K562 (cell line): ENCODE data around the gene MAST3. TPM values are rescaled to one million over a fixed set of nuclear protein-coding genes. Genes with fewer than 3 reads are reported as not detected.

Experiments used
- ATAC-seq: fragments of 200-7000 bp; cut with Tn5 transposase; 3 replicates; pipeline ENCODE4 v1.9.1; 2020; ENCODE audit warnings: moderate library complexity
- BruUV-seq: library from RNA; stranded (reverse); fragments of 400-500 nt; replicated peaks from 2 replicates; lab custom pipeline; 2021; lab: Mats Ljungman, UMichigan
- CTCF ChIA-PET: fragments of 300-600 bp; formaldehyde crosslinking; extraction: SDS; loops from one replicate; lab custom pipeline; 2021; ENCODE audit warnings: low intra/inter-chr PET ratio; lab: Yijun Ruan, JAX
- POLR2A ChIA-PET: fragments of 300-600, 350-650 bp; sonication (Branson Sonifier 250); formaldehyde crosslinking; extraction: SDS; loops from one replicate; lab custom pipeline; 2021; ENCODE audit warnings: antibody characterized with exemption, inconsistent platforms; lab: Yijun Ruan, JAX
- DNase-seq, 4 experiments: peaks; one replicate each; pipeline versions ENCODE4 v3.0.0 to v3.0.0-alpha.2; 2011 to 2018; ENCODE audit warnings: low spot score in 3 of 4, mixed read lengths in 3 of 4; ENCODE audit errors: extremely low read depth in 1 of 4
- FAIRE-seq: peaks from 2 replicates; lab custom pipeline; 2011; peaks lifted over from hg19 to GRCh38; lab: Jason Lieb, UNC
- H2AFZ ChIP-seq: 2 replicates; pipeline ENCODE4 v1.6.0; 2011; ENCODE audit warnings: low read depth, low read length, control low read depth, inconsistent platforms
- H3K27ac ChIP-seq: fragments of 200-600 bp; 3 replicates; pipeline ENCODE4 v1.8.0; 2011; ENCODE audit warnings: low read depth, mild to moderate bottlenecking, control low read depth, inconsistent platforms, low read length, moderate library complexity, mixed read lengths; ENCODE audit errors: extremely low read depth
- H3K27me3 ChIP-seq, 2 experiments: fragments of 300-600 bp in 1 of 2; 2 replicates in 1 of 2; 3 replicates in 1 of 2; pipeline versions ENCODE4 v1.6.0 to v1.8.0; 2011; ENCODE audit warnings: inconsistent platforms in 2 of 2, low read length in 2 of 2, mild to moderate bottlenecking in 1 of 2, mixed read lengths in 1 of 2, moderate library complexity in 1 of 2; ENCODE audit not compliant: control insufficient read depth in 2 of 2, insufficient read depth in 2 of 2
- H3K36me3 ChIP-seq: fragments of 300-600 bp; 3 replicates; pipeline ENCODE4 v1.8.0; 2011; ENCODE audit warnings: mild to moderate bottlenecking, low read length, inconsistent platforms; ENCODE audit not compliant: control insufficient read depth, insufficient read depth
- H3K4me1 ChIP-seq, 2 experiments: fragments of 200-600 bp in 1 of 2; replicated peaks in 1 of 2; 2 replicates in 1 of 2; 3 replicates in 1 of 2; pipeline versions ENCODE4 v1.5.1 to v1.8.0; 2011; ENCODE audit warnings: inconsistent platforms in 2 of 2, low read length in 2 of 2, mild to moderate bottlenecking in 1 of 2, mixed read lengths in 1 of 2, moderate library complexity in 1 of 2; ENCODE audit not compliant: control insufficient read depth in 2 of 2, insufficient read depth in 2 of 2
- H3K4me2 ChIP-seq: 2 replicates; pipeline ENCODE4 v1.6.1; 2011; ENCODE audit warnings: low read length, control low read depth, inconsistent platforms, mixed read lengths; ENCODE audit not compliant: insufficient read depth
- H3K4me3 ChIP-seq: fragments of 200-600 bp; sonication (generic), shearing (Covaris generic); 2 replicates; pipeline ENCODE4 v1.5.1; 2016; ENCODE audit warnings: control low read depth, inconsistent platforms
- H3K79me2 ChIP-seq: fragments of 200-600 bp; 3 replicates; pipeline ENCODE4 v1.8.0; 2011; ENCODE audit warnings: low read length, inconsistent platforms; ENCODE audit not compliant: control insufficient read depth, insufficient read depth
- H3K9ac ChIP-seq, 2 experiments: 2 replicates each; pipeline versions ENCODE4 v1.6.0 to v1.6.1; 2011; ENCODE audit warnings: low read depth in 2 of 2, low read length in 2 of 2, control low read depth in 1 of 2, inconsistent platforms in 1 of 2, mild to moderate bottlenecking in 1 of 2, mixed read lengths in 1 of 2; ENCODE audit not compliant: insufficient read depth in 1 of 2
- H3K9me1 ChIP-seq: one replicate; pipeline ENCODE4 v1.6.0; 2011; ENCODE audit warnings: inconsistent platforms, mild to moderate bottlenecking, low read length, moderate library complexity; ENCODE audit not compliant: control insufficient read depth, insufficient read depth
- H3K9me3 ChIP-seq: replicated peaks from 2 replicates; pipeline ENCODE4 v1.5.1; 2011; ENCODE audit warnings: low read depth, low read length, inconsistent platforms; ENCODE audit not compliant: control insufficient read depth, insufficient read depth
- H4K20me1 ChIP-seq: replicated peaks from 2 replicates; pipeline ENCODE4 v1.6.1; 2011; ENCODE audit warnings: low read length, inconsistent platforms, mixed read lengths; ENCODE audit not compliant: control insufficient read depth, insufficient read depth
- BACH1 ChIP-seq: fragments of 200-800 bp; sonication (Bioruptor generic); IDR thresholded peaks from 2 replicates; pipeline ENCODE4 v1.6.1; 2016; ENCODE audit warnings: missing genetic modification characterization, missing compliant biosample characterization
- BHLHE40 ChIP-seq: IDR thresholded peaks from 2 replicates; pipeline ENCODE4 v1.6.1; 2011; ENCODE audit warnings: low read length, improper control_type of control experiment
- BMI1 ChIP-seq: fragments of 150-350 bp; IDR thresholded peaks from 2 replicates; pipeline ENCODE4 v1.6.1; 2014; ENCODE audit warnings: low read length
- IRF2 ChIP-seq: sonication (generic); formaldehyde crosslinking; IDR thresholded peaks from 2 replicates; pipeline ENCODE4 v1.8.1; 2022; ENCODE audit warnings: mild to moderate bottlenecking, missing genetic modification reagents
- MYBL2 ChIP-seq, 2 experiments: fragments of 450-650 bp in 1 of 2; sonication (generic) in 1 of 2; formaldehyde crosslinking in 1 of 2; IDR thresholded peaks; 2 replicates each; pipeline versions ENCODE4 v1.6.1 to v1.8.1; 2017 to 2022; ENCODE audit warnings: borderline replicate concordance in 1 of 2, inconsistent platforms in 1 of 2, low read depth in 1 of 2, mild to moderate bottlenecking in 1 of 2, missing genetic modification reagents in 1 of 2, moderate library complexity in 1 of 2
- NUFIP1 ChIP-seq: fragments of 450-650 bp; IDR thresholded peaks from 2 replicates; pipeline ENCODE4 v1.6.1; 2018; ENCODE audit not compliant: partially characterized antibody
- SAFB2 ChIP-seq: fragments of 200-400 bp; formaldehyde crosslinking; IDR thresholded peaks from 2 replicates; pipeline ENCODE4 v1.6.1; 2018; ENCODE audit warnings: borderline replicate concordance, low read length, low read depth, moderate library complexity; ENCODE audit not compliant: severe bottlenecking
- SP1 ChIP-seq: sonication (generic); formaldehyde crosslinking; IDR thresholded peaks from 2 replicates; pipeline ENCODE4 v1.8.1; 2022; ENCODE audit warnings: mild to moderate bottlenecking, missing genetic modification reagents
- SP2 ChIP-seq: IDR thresholded peaks from 2 replicates; pipeline ENCODE4 v1.6.1; 2011; ENCODE audit warnings: mild to moderate bottlenecking, low read depth, low read length, moderate library complexity; ENCODE audit not compliant: poor library complexity, severe bottlenecking; ENCODE audit errors: extremely low read depth
- SRSF1 ChIP-seq: fragments of 200-400 bp; formaldehyde crosslinking; IDR thresholded peaks from 2 replicates; pipeline ENCODE4 v1.6.1; 2017; ENCODE audit warnings: mild to moderate bottlenecking, low read depth, low read length, moderate library complexity
- ZBTB7A ChIP-seq: IDR thresholded peaks from 2 replicates; pipeline ENCODE4 v1.6.1; 2011; ENCODE audit warnings: low read depth, mild to moderate bottlenecking, low read length, moderate library complexity, borderline replicate concordance; ENCODE audit not compliant: control insufficient read depth
- ZNF12 ChIP-seq: sonication (generic); formaldehyde crosslinking; IDR thresholded peaks from 2 replicates; pipeline ENCODE4 v1.4.0; 2020; ENCODE audit warnings: mild to moderate bottlenecking, missing genetic modification reagents
- WGBS: fragments of 100-300 bp; shearing (Covaris generic); methylation state at CpG from one replicate; pipeline ENCODE4 v1.1.6; 2016; ENCODE audit warnings: low coverage, mixed read lengths; ENCODE audit not compliant: insufficient coverage; ENCODE audit errors: missing lambda C conversion rate; 5-methylcytosine and 5-hydroxymethylcytosine counted together
- in situ Hi-C: fragments of 300-500 bp; cut with MboI; formaldehyde crosslinking; loops from 4 replicates; pipeline ENCODE4 v1.15.0; 2018; ENCODE audit warnings: inconsistent platforms, mixed read lengths
- intact Hi-C: fragments of 100-400 bp; cut with micrococcal nuclease; formaldehyde crosslinking; loops from 2 replicates; pipeline ENCODE4 v1.14.2; 2022
- polyA plus RNA-seq, 8 experiments: library from polyadenylated mRNA; depleted of rRNA in 4 of 8; stranded (reverse) in 5 of 8; unstranded in 3 of 8; fragments of >200 nt; fragmentation: Nextera tagmentation in 2 of 8; fragmentation: Illumina TruSeq in 1 of 8; extraction: Ambion mirVana in 2 of 8; extraction: Trizol in 1 of 8; gene quantifications; 2 replicates each; pipeline versions ENCODE4 v1.2.1 to v1.2.3, GENCODE V29; 2011 to 2014; ENCODE audit warnings: inconsistent platforms in 1 of 8, missing spikeins in 1 of 8
- total RNA-seq, 7 experiments: library from RNA; depleted of rRNA in 6 of 7; stranded (reverse); fragments of >200 nt in 6 of 7; fragmentation: Illumina TruSeq in 2 of 7; extraction: Trizol in 2 of 7; gene quantifications; 2 replicates each; pipeline versions ENCODE4 v1.2.1 to v1.2.3, GENCODE V29; 2011 to 2021; ENCODE audit warnings: low replicate concordance in 1 of 7
- TF ChIP-seq, protein P1 (sequence below): fragments of 250-450 bp; sonication (Bioruptor Pico); IDR thresholded peaks from 2 replicates; pipeline ENCODE4 v1.9.0; 2021; ENCODE audit warnings: mild to moderate bottlenecking, inconsistent platforms
- TF ChIP-seq, protein P2 (sequence below), 2 experiments: fragments of 450-650 bp in 1 of 2; sonication (generic) in 1 of 2; formaldehyde crosslinking; conservative IDR thresholded peaks; 2 replicates each; pipeline versions ENCODE4 v1.4.0 to v1.8.1; 2020 to 2022; ENCODE audit warnings: mild to moderate bottlenecking in 1 of 2, missing genetic modification reagents in 1 of 2

Gene MAST3
- total and polyA plus RNA-seq, 9 of the 15 experiments (the other 6 are each of a cell fraction or from before 2014, with no cell fraction given) = 0.94 to 9.9 (median 2.4) TPM

DNA sequence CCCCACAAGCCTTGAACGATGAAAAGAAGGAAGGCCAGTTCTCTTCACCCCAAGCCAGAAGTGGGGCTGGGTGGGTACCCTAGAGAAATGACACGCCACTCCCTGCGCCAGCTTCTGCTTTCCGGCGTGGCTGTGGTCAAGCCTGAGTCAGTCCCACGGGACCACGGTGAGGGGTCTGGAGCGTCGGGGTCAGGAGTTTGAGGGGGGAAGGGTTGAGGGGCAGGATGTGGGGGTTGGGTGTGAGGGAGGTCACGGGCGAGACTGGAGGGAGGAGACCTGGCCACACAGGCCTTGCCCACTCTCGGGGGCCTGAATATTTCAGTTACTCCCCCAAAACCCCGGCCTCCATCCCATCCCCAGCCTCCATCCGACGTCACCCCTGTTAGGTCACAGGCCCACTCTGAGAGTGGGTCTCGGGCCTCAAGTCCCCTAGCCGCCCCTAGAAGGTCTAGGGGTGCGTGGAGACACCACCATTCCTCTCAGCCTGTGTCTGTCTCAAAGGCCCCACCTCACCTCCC lies 75.5 kb downstream of the MAST3 start:
- ChIA-PET POLR2A (no interaction called here), CTCF (no interaction called here)
- H3K27me3 ChIP-seq = no peaks in the 10 kb centered on the region
- BruUV-seq = no TSS peak
- FAIRE-seq (no peak), ATAC-seq (no peak), DNase-seq (peak in 2 of 4 experiments; percentile 9 to 24)
- in situ Hi-C loops (no loop called here), intact Hi-C loops (no loop called here)
- no peaks in the 10 kb centered on the region for H3K9me1 ChIP-seq
- peaks cover 15% of the 10 kb centered on the region for H3K79me2 ChIP-seq
- H3K36me3 ChIP-seq = peaks cover 51% of the 10 kb centered on the region; the same call in 2 of the 3 replicates
- H4K20me1 ChIP-seq = 0 out of 2 replicates have a peak, but pooled peaks cover under 1% of the 10 kb centered on the region
- peak overlapping the region; percentile 88 for H3K4me2 ChIP-seq
- H3K4me3 ChIP-seq = peak overlapping the region; percentile 51; the same call in 1 of the 2 replicates
- peak overlapping the region; percentile 88 for H2AFZ ChIP-seq
- H3K27ac ChIP-seq = peak overlapping the region; percentile 56; the same call in 2 of the 3 replicates
- peak overlapping the region in 1 of 2 experiments; percentile 97; a peak in 2 of 4 replicates for H3K9ac ChIP-seq
- TF ChIP-seq SAFB2 (no peak), NUFIP1 (no peak), SP2 (no peak), SP1 (CRISPR knock-in tag) (0 out of 2 replicates have a peak, but pooled peaks have one; percentile 1), BHLHE40 (no peak), SRSF1 (no peak), ZNF12 (CRISPR knock-in tag) (0 out of 2 replicates have a peak, but pooled peaks have one; percentile 19), ZBTB7A (peak; percentile 78; the same call in 1 of the 2 replicates), BMI1 (no peak), IRF2 (no peak), BACH1 (no peak), MYBL2 (IDR thresholded peaks at IDR 0.05; ENCODE audit: low read depth) (no peak), MYBL2 (CRISPR knock-in tag; IDR thresholded peaks at IDR 0.05; ENCODE audit: borderline replicate concordance) (no peak)
- TF ChIP-seq, protein P1, sequence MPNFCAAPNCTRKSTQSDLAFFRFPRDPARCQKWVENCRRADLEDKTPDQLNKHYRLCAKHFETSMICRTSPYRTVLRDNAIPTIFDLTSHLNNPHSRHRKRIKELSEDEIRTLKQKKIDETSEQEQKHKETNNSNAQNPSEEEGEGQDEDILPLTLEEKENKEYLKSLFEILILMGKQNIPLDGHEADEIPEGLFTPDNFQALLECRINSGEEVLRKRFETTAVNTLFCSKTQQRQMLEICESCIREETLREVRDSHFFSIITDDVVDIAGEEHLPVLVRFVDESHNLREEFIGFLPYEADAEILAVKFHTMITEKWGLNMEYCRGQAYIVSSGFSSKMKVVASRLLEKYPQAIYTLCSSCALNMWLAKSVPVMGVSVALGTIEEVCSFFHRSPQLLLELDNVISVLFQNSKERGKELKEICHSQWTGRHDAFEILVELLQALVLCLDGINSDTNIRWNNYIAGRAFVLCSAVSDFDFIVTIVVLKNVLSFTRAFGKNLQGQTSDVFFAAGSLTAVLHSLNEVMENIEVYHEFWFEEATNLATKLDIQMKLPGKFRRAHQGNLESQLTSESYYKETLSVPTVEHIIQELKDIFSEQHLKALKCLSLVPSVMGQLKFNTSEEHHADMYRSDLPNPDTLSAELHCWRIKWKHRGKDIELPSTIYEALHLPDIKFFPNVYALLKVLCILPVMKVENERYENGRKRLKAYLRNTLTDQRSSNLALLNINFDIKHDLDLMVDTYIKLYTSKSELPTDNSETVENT = no peak
- TF ChIP-seq, protein P2, sequence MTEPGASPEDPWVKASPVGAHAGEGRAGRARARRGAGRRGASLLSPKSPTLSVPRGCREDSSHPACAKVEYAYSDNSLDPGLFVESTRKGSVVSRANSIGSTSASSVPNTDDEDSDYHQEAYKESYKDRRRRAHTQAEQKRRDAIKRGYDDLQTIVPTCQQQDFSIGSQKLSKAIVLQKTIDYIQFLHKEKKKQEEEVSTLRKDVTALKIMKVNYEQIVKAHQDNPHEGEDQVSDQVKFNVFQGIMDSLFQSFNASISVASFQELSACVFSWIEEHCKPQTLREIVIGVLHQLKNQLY (CRISPR knock-in tag; conservative IDR thresholded peaks at IDR 0.05) = no peak
- WGBS = 73% methylated on average over 8 of the region's 18 CpGs
- peaks cover 14 to 38% of the 10 kb centered on the region in 2 experiments for H3K4me1 ChIP-seq
- H3K9me3 ChIP-seq = no peaks in the 10 kb centered on the region
